KMS-11 (cell line): ENCODE measurements around the gene ALPK1.
A peak's percentile ranks its signal among the peaks of the same experiment; 100 is the strongest.

Experiments used
- H2AFZ ChIP-seq: fragments of 200-600 bp; sonication (generic); 2 replicates; pipeline ENCODE4 v1.6.1; 2016; ENCODE audit warnings: antibody characterized with exemption, mixed run types, low read depth
- H3K27ac ChIP-seq: fragments of 200-600 bp; sonication (generic); 2 replicates; pipeline ENCODE4 v1.6.1; 2016; ENCODE audit warnings: mild to moderate bottlenecking, mixed run types
- H3K27me3 ChIP-seq: fragments of 200-600 bp; sonication (generic); 2 replicates; pipeline ENCODE4 v1.6.1; 2017; ENCODE audit warnings: mild to moderate bottlenecking, low read depth, mixed run types, moderate library complexity; ENCODE audit not compliant: insufficient read depth
- H3K36me3 ChIP-seq: fragments of 200-600 bp; sonication (generic); 2 replicates; pipeline ENCODE4 v1.6.1; 2017; ENCODE audit warnings: mild to moderate bottlenecking, mixed run types; ENCODE audit not compliant: insufficient read depth
- H3K4me1 ChIP-seq: fragments of 200-600 bp; sonication (generic); 2 replicates; pipeline ENCODE4 v1.6.1; 2016; ENCODE audit warnings: mild to moderate bottlenecking, low read depth, mixed run types; ENCODE audit not compliant: poor library complexity, severe bottlenecking
- H3K4me2 ChIP-seq: fragments of 200-600 bp; sonication (generic); 2 replicates; pipeline ENCODE4 v1.7.0; 2016; ENCODE audit warnings: mild to moderate bottlenecking, mixed run types
- H3K4me3 ChIP-seq: fragments of 200-600 bp; sonication (generic); IDR thresholded peaks from 2 replicates; pipeline ENCODE4 v1.6.1; 2017; ENCODE audit warnings: low read depth, low read length, mixed read lengths; ENCODE audit not compliant: insufficient read depth
- H3K79me2 ChIP-seq: fragments of 200-600 bp; sonication (generic); 2 replicates; pipeline ENCODE4 v1.6.1; 2016; ENCODE audit warnings: low read depth, mixed run types; ENCODE audit not compliant: insufficient read depth
- H3K9ac ChIP-seq: fragments of 200-600 bp; sonication (generic); 2 replicates; pipeline ENCODE4 v1.6.1; 2016; ENCODE audit warnings: mild to moderate bottlenecking, mixed run types
- H4K20me1 ChIP-seq: fragments of 200-600 bp; sonication (generic); 2 replicates; pipeline ENCODE4 v1.6.1; 2016; ENCODE audit warnings: mild to moderate bottlenecking, mixed run types; ENCODE audit not compliant: insufficient read depth
- TF ChIP-seq, protein P1 (sequence below): fragments of 200-600 bp; sonication (generic); conservative IDR thresholded peaks from 2 replicates; pipeline ENCODE4 v1.6.1; 2017; ENCODE audit warnings: low read depth, mild to moderate bottlenecking, antibody characterized with exemption, low read length, moderate library complexity, mixed read lengths

Gene ALPK1

DNA sequence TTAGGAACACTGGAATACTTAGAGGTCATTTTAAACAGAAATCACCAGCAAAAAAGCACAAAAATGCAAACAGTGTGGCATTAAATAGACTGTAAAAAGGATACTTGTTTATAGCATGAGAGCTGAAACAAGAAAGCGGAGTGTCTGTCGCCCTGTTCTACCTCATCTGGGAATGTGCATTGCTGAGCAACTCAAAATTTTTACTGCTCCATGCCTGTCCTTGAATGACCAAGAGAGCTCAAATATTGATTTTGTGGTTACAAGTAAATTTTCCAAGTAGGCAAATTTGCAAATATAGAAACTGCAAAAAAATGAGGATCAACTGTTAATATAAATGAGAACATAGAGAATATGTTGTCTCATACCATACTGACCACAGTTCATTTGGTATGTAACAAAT is 40.1 kb upstream of the ALPK1 start:
- no peak overlapping the region for H3K4me3 ChIP-seq
- no peaks in the 10 kb centered on the region for H4K20me1 ChIP-seq
- H3K4me2 ChIP-seq: no peak overlapping the region
- H2AFZ ChIP-seq: no peak overlapping the region
- no peaks in the 10 kb centered on the region for H3K27me3 ChIP-seq
- H3K9ac ChIP-seq: no peak overlapping the region
- peaks cover 32% of the 10 kb centered on the region for H3K4me1 ChIP-seq
- no peaks in the 10 kb centered on the region for H3K36me3 ChIP-seq
- no peak overlapping the region for H3K27ac ChIP-seq
- H3K79me2 ChIP-seq: no peaks in the 10 kb centered on the region
- TF ChIP-seq, protein P1, sequence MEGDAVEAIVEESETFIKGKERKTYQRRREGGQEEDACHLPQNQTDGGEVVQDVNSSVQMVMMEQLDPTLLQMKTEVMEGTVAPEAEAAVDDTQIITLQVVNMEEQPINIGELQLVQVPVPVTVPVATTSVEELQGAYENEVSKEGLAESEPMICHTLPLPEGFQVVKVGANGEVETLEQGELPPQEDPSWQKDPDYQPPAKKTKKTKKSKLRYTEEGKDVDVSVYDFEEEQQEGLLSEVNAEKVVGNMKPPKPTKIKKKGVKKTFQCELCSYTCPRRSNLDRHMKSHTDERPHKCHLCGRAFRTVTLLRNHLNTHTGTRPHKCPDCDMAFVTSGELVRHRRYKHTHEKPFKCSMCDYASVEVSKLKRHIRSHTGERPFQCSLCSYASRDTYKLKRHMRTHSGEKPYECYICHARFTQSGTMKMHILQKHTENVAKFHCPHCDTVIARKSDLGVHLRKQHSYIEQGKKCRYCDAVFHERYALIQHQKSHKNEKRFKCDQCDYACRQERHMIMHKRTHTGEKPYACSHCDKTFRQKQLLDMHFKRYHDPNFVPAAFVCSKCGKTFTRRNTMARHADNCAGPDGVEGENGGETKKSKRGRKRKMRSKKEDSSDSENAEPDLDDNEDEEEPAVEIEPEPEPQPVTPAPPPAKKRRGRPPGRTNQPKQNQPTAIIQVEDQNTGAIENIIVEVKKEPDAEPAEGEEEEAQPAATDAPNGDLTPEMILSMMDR: no peak

DNA sequence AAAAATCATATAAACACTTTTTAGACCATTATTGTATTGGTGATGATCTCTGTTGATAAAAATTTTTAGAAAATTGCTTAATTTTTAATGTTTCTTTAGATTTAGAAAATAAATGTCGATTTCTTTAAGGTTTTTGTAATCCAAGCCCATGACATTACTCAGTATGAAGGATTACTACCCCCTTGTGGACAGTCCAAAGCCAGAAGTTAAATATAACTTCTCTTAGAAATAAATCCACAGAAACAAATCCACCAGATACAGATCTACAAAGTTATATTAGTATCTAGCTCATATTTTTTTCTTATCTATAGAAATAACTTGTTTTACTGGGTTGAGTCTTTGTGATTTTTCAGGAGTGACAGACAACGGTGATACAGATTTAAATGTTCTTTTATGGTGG is 30.3 kb upstream of the ALPK1 start:
- H2AFZ ChIP-seq: no peak overlapping the region
- no peaks in the 10 kb centered on the region for H4K20me1 ChIP-seq
- TF ChIP-seq, protein P1: peak; percentile 61
- no peak overlapping the region for H3K4me2 ChIP-seq
- no peaks in the 10 kb centered on the region for H3K27me3 ChIP-seq
- no peak overlapping the region for H3K27ac ChIP-seq
- no peaks in the 10 kb centered on the region for H3K79me2 ChIP-seq
- peaks cover 44% of the 10 kb centered on the region for H3K4me1 ChIP-seq
- no peak overlapping the region for H3K4me3 ChIP-seq
- H3K9ac ChIP-seq: no peak overlapping the region
- peaks cover 6% of the 10 kb centered on the region; the same call in 1 of the 2 replicates for H3K36me3 ChIP-seq

DNA sequence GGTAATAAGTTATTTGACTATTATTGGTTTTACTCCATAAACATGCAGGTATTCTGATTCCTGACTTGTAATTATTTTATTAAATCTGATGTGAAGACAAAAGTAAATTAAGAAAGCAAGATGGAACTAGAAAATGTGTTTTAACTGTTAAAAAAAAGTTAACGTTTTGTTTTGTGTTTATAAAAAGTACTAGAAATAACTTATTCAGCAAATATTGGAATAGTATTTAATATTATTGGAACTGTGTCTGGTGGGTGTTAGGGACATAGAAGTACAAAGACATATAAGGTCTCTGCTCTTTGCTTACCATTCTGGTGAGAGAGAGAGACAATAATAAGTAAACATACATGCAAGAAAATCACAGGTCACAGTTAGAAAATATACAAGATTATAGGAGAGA is 27.1 kb upstream of the ALPK1 start:
- TF ChIP-seq, protein P1: no peak
- Histone ChIP-seq H3K27me3 (no peaks in the 10 kb centered on the region), H2AFZ (no peak overlapping the region), H4K20me1 (no peaks in the 10 kb centered on the region; the same call in 1 of the 2 replicates), H3K27ac (no peak overlapping the region), H3K36me3 (peaks cover 6% of the 10 kb centered on the region; the same call in 1 of the 2 replicates), H3K4me1 (peaks cover 55% of the 10 kb centered on the region), H3K4me3 (no peak overlapping the region), H3K4me2 (no peak overlapping the region; the same call in 1 of the 2 replicates), H3K79me2 (peaks cover 4% of the 10 kb centered on the region; the same call in 1 of the 2 replicates), H3K9ac (no peak overlapping the region)

DNA sequence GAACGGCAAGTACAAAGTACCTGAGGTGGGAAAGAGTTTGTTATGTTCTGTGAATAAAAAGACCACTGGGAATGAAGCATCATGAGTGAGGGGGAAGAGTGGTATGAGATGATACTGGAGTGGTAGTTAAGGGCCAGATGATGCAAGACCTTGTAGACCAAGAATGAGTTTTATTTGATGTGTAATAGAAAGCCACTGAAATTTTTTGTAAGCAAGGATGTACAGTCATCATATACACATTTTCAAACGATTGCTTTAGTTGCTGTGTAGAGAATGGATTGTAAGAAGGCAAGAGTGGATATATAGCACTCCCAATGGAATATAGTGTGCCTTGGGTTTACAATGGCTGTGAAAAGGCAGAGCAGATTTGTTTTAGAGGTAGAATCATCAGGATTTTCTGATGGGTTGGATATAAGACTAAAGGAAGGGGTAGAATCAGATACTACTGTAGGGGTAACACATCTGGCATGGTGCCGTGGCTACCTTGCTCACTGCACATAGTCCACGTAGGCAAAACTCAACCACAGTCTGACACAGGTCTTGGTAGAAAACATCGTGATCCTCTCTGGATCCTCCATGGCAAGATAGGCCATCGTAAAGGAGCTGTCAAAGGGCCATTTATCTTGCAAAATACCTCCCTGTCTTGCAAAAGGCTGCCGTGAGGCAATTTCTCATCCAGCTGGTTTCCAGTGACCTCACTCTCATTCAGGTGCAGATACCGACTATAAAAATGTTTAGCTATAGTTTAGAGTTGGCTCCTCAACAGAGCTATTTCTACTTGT is 26.3 kb upstream of the ALPK1 start:
- Histone ChIP-seq H3K4me3 (no peak overlapping the region), H3K4me2 (no peak overlapping the region; the same call in 1 of the 2 replicates), H3K9ac (no peak overlapping the region), H3K27ac (no peak overlapping the region), H2AFZ (no peak overlapping the region), H3K4me1 (peaks cover 56% of the 10 kb centered on the region), H3K36me3 (peaks cover 3% of the 10 kb centered on the region; the same call in 1 of the 2 replicates), H3K27me3 (no peaks in the 10 kb centered on the region), H3K79me2 (peaks cover 12% of the 10 kb centered on the region; the same call in 1 of the 2 replicates), H4K20me1 (peaks cover under 1% of the 10 kb centered on the region; the same call in 1 of the 2 replicates)
- TF ChIP-seq, protein P1: no peak
